HepG2 (cell line): ENCODE measurements around the gene ANLN. TPM values are rescaled to one million over a fixed set of nuclear protein-coding genes. Genes with fewer than 3 reads are reported as not detected.

ENCODE experiments used
- ATF7 ChIP-seq, 2 experiments: fragments of 450-650 bp in 1 of 2; sonication (generic) in 1 of 2; formaldehyde crosslinking in 1 of 2; IDR thresholded peaks; 2 replicates each; pipeline versions ENCODE4 v1.4.0 to v1.6.1; 2016 to 2020; ENCODE audit warnings: antibody characterized with exemption in 1 of 2, mild to moderate bottlenecking in 1 of 2, missing genetic modification reagents in 1 of 2
- GMEB2 ChIP-seq: IDR thresholded peaks from 2 replicates; pipeline ENCODE4 v1.6.1; 2016; ENCODE audit warnings: missing biosample characterization, missing genetic modification reagents, low read depth
- MAF1 ChIP-seq: sonication (generic); formaldehyde crosslinking; IDR thresholded peaks from 2 replicates; pipeline ENCODE4 v1.5.0; 2020; ENCODE audit warnings: missing genetic modification reagents, borderline replicate concordance
- RFX3 ChIP-seq: IDR thresholded peaks from 2 replicates; pipeline ENCODE4 v1.6.1; 2016; ENCODE audit warnings: missing biosample characterization, missing genetic modification reagents
- SP140L ChIP-seq: sonication (generic); formaldehyde crosslinking; IDR thresholded peaks from 2 replicates; pipeline ENCODE4 v1.4.0; 2020; ENCODE audit warnings: missing genetic modification reagents, borderline replicate concordance
- TMF1 ChIP-seq: sonication (generic); formaldehyde crosslinking; IDR thresholded peaks from 2 replicates; pipeline ENCODE4 v1.8.1; 2022; ENCODE audit warnings: low read depth, missing genetic modification reagents
- ZNF281 ChIP-seq: sonication (generic); formaldehyde crosslinking; IDR thresholded peaks from 2 replicates; pipeline ENCODE4 v1.4.0; 2020; ENCODE audit warnings: missing genetic modification reagents, borderline replicate concordance
- ZNF513 ChIP-seq: sonication (generic); formaldehyde crosslinking; conservative IDR thresholded peaks from 2 replicates; pipeline ENCODE4 v1.5.0; 2020; ENCODE audit warnings: missing genetic modification reagents
- ZNF790 ChIP-seq: sonication (generic); formaldehyde crosslinking; IDR thresholded peaks from 2 replicates; pipeline ENCODE4 v1.8.0; 2022; ENCODE audit warnings: missing genetic modification reagents, mild to moderate bottlenecking, borderline replicate concordance
- polyA plus RNA-seq, 8 experiments: library from polyadenylated mRNA; depleted of rRNA in 3 of 8; stranded (reverse) in 7 of 8; unstranded in 1 of 8; fragments of >200 nt; fragmentation: Illumina TruSeq in 4 of 8; extraction: Trizol in 4 of 8; gene quantifications; 2 replicates each; pipeline versions ENCODE4 v1.2.1 to v1.2.3, GENCODE V29; 2011 to 2016; ENCODE audit warnings: low read depth in 4 of 8, missing spikeins in 1 of 8, mixed read lengths in 1 of 8; ENCODE audit not compliant: insufficient read depth in 1 of 8
- total RNA-seq, 5 experiments: library from RNA; depleted of rRNA; stranded (reverse); fragments of >200 nt; fragmentation: Illumina TruSeq; extraction: Trizol; gene quantifications; 2 replicates each; pipeline ENCODE4 v1.2.3, GENCODE V29; 2016; ENCODE audit warnings: low read depth in 1 of 5
- TF ChIP-seq, protein P1 (sequence below): sonication (generic); formaldehyde crosslinking; IDR thresholded peaks from 2 replicates; pipeline ENCODE4 v1.5.1; 2020; ENCODE audit warnings: missing genetic modification reagents, mild to moderate bottlenecking, borderline replicate concordance
- TF ChIP-seq, protein P2 (sequence below): sonication (generic); formaldehyde crosslinking; IDR thresholded peaks from 2 replicates; pipeline ENCODE4 v1.5.1; 2020; ENCODE audit warnings: mild to moderate bottlenecking, moderate library complexity, missing genetic modification reagents

Gene ANLN
- total and polyA plus RNA-seq, 2 of the 13 experiments (the other 11 are each of a cell fraction or from before 2014, with no cell fraction given), result 20.0 to 72.0 TPM

DNA sequence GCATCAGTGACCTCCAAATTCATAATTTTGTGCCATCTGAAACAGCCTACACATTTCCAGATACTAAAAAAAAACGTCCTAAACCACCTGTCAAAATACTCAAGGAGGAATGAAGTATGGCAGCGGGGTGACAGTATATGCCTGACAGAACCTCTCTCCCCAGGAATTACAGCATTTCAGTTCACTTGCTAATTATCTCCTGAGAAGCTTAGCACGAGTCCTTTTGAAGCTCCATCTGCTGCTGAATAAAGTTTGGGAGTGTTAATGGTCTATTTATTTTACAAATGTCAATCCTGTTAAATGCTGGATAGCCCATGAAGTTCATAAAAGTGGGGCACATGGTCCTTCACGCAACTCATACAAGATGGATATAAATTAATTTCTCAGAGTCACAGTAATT is 29.4 kb upstream of the ANLN start (continued):
- no peak for TF ChIP-seq ZNF513 (CRISPR knock-in tag)
- no peak for TF ChIP-seq ZNF790 (CRISPR knock-in tag)
- no peak for TF ChIP-seq RFX3
- TF ChIP-seq SP140L (CRISPR knock-in tag), result no peak
- TF ChIP-seq, protein P1, sequence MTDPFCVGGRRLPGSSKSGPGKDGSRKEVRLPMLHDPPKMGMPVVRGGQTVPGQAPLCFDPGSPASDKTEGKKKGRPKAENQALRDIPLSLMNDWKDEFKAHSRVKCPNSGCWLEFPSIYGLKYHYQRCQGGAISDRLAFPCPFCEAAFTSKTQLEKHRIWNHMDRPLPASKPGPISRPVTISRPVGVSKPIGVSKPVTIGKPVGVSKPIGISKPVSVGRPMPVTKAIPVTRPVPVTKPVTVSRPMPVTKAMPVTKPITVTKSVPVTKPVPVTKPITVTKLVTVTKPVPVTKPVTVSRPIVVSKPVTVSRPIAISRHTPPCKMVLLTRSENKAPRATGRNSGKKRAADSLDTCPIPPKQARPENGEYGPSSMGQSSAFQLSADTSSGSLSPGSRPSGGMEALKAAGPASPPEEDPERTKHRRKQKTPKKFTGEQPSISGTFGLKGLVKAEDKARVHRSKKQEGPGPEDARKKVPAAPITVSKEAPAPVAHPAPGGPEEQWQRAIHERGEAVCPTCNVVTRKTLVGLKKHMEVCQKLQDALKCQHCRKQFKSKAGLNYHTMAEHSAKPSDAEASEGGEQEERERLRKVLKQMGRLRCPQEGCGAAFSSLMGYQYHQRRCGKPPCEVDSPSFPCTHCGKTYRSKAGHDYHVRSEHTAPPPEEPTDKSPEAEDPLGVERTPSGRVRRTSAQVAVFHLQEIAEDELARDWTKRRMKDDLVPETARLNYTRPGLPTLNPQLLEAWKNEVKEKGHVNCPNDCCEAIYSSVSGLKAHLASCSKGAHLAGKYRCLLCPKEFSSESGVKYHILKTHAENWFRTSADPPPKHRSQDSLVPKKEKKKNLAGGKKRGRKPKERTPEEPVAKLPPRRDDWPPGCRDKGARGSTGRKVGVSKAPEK (CRISPR knock-in tag), result no peak
- no peak for TF ChIP-seq GMEB2 (CRISPR knock-in tag)
- no peak for TF ChIP-seq TMF1 (CRISPR knock-in tag)
- no peak for TF ChIP-seq ZNF281 (CRISPR knock-in tag)
- no peak for TF ChIP-seq MAF1 (CRISPR knock-in tag)
- no peak for TF ChIP-seq ATF7 (IDR thresholded peaks at IDR 0.05)
- TF ChIP-seq ATF7 (CRISPR knock-in tag; IDR thresholded peaks at IDR 0.05), result no peak
- TF ChIP-seq, protein P2, sequence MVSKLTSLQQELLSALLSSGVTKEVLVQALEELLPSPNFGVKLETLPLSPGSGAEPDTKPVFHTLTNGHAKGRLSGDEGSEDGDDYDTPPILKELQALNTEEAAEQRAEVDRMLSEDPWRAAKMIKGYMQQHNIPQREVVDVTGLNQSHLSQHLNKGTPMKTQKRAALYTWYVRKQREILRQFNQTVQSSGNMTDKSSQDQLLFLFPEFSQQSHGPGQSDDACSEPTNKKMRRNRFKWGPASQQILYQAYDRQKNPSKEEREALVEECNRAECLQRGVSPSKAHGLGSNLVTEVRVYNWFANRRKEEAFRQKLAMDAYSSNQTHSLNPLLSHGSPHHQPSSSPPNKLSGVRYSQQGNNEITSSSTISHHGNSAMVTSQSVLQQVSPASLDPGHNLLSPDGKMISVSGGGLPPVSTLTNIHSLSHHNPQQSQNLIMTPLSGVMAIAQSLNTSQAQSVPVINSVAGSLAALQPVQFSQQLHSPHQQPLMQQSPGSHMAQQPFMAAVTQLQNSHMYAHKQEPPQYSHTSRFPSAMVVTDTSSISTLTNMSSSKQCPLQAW (CRISPR knock-in tag), result no peak
- TF ChIP-seq, all 625 proteins: peak for 0
